GM21447 (cell line): ENCODE results near the gene XRCC4.

Source experiments
- ATAC-seq: cut with Tn5 transposase; IDR thresholded peaks from one replicate; pipeline ENCODE4 v1.9.1; 2021; ENCODE audit not compliant: unreplicated experiment

XRCC4 gene

GRCh38 chr5:83173826-83174225 is 96.5 kb downstream of the XRCC4 start:
- ATAC-seq: no peak

- no peak for ATAC-seq
Measured at GRCh38 chr5:83177803-83178202, 100.5 kb downstream of the XRCC4 start.

- no peak for ATAC-seq
Measured at GRCh38 chr5:83179966-83180365, 102.6 kb downstream of the XRCC4 start.

GRCh38 chr5:83184534-83184933 is 107.2 kb downstream of the XRCC4 start:
- ATAC-seq: no peak

- no peak for ATAC-seq
Measured at GRCh38 chr5:83192947-83193346, 115.6 kb downstream of the XRCC4 start.

GRCh38 chr5:83197326-83197967 is 120.1 kb downstream of the XRCC4 start:
- ATAC-seq: no peak

- ATAC-seq: no peak
Measured at GRCh38 chr5:83199126-83199525, 121.8 kb downstream of the XRCC4 start.

GRCh38 chr5:83204651-83205050 is 127.3 kb downstream of the XRCC4 start:
- ATAC-seq: no peak

- no peak for ATAC-seq
Measured at GRCh38 chr5:83209963-83210362, 132.6 kb downstream of the XRCC4 start.

GRCh38 chr5:83219077-83219476 is 141.7 kb downstream of the XRCC4 start:
- no peak for ATAC-seq

GRCh38 chr5:83219495-83219894 is 142.1 kb downstream of the XRCC4 start:
- ATAC-seq: no peak

- ATAC-seq: no peak
Measured at GRCh38 chr5:83220331-83220730, 143.0 kb downstream of the XRCC4 start.

- no peak for ATAC-seq
Measured at GRCh38 chr5:83222906-83223305, 145.6 kb downstream of the XRCC4 start.

- no peak for ATAC-seq
Measured at GRCh38 chr5:83227611-83228010, 150.3 kb downstream of the XRCC4 start.

GRCh38 chr5:83230511-83230910 is 153.2 kb downstream of the XRCC4 start:
- ATAC-seq: no peak

GRCh38 chr5:83244516-83244915 is 167.2 kb downstream of the XRCC4 start:
- no peak for ATAC-seq

- ATAC-seq: no peak
Measured at GRCh38 chr5:83245037-83245436, 167.7 kb downstream of the XRCC4 start.

- no peak for ATAC-seq
Measured at GRCh38 chr5:83246071-83246470, 168.7 kb downstream of the XRCC4 start.

- ATAC-seq: no peak
Measured at GRCh38 chr5:83249156-83249555, 171.8 kb downstream of the XRCC4 start.

GRCh38 chr5:83251849-83252248 is 174.5 kb downstream of the XRCC4 start:
- ATAC-seq: no peak

- ATAC-seq: no peak
Measured at GRCh38 chr5:83253720-83254119, 176.4 kb downstream of the XRCC4 start.

- no peak for ATAC-seq
Measured at GRCh38 chr5:83255268-83255667, 177.9 kb downstream of the XRCC4 start.

GRCh38 chr5:83256091-83256780 is 178.9 kb downstream of the XRCC4 start:
- no peak for ATAC-seq
